Panc1 (cell line): ENCODE results near the gene TUBA1A. TPM values are rescaled to one million over a fixed set of nuclear protein-coding genes. Genes with fewer than 3 reads are reported as not detected.
A peak's percentile ranks its signal among the peaks of the same experiment; 100 is the strongest.

Source experiments
- ATAC-seq: fragments of 200-7000 bp; cut with Tn5 transposase; 2 replicates; pipeline ENCODE4 v1.9.1; 2020; ENCODE audit warnings: mild to moderate bottlenecking, moderate library complexity
- BruUV-seq: library from RNA; stranded (reverse); fragments of 400-500 nt; replicated peaks from 2 replicates; lab custom pipeline; 2021; lab: Mats Ljungman, UMichigan
- CTCF ChIA-PET: fragments of 300-600 bp; sonication (Branson Sonifier 250); formaldehyde crosslinking; loops from one replicate; lab custom pipeline; 2022; ENCODE audit warnings: antibody characterized with exemption; lab: Charles Lee
- POLR2A ChIA-PET: fragments of 300-600 bp; sonication (Branson Sonifier 250); formaldehyde crosslinking; loops from one replicate; lab custom pipeline; 2022; ENCODE audit warnings: antibody characterized with exemption; lab: Charles Lee
- DNase-seq: peaks from one replicate; pipeline ENCODE4 v3.0.0-alpha.2; 2010; ENCODE audit warnings: low read depth, low spot score
- H3K27ac ChIP-seq: 2 replicates; pipeline ENCODE4 v1.5.1; 2011; ENCODE audit warnings: mild to moderate bottlenecking, low read length, inconsistent platforms
- H3K27me3 ChIP-seq: fragments of 200-500 bp; sonication (Bioruptor generic); 2 replicates; pipeline ENCODE4 v1.6.0; 2014; ENCODE audit warnings: low read length, inconsistent platforms; ENCODE audit not compliant: control insufficient read depth, insufficient read depth
- H3K36me3 ChIP-seq: fragments of 200-500 bp; sonication (Bioruptor generic); 2 replicates; pipeline ENCODE4 v1.5.1; 2014; ENCODE audit warnings: inconsistent platforms, mild to moderate bottlenecking, low read length, moderate library complexity; ENCODE audit not compliant: control insufficient read depth, insufficient read depth
- H3K4me1 ChIP-seq: 2 replicates; pipeline ENCODE4 v1.5.1; 2011; ENCODE audit warnings: inconsistent platforms, mild to moderate bottlenecking, low read length, moderate library complexity; ENCODE audit not compliant: control insufficient read depth, insufficient read depth
- H3K4me3 ChIP-seq, 2 experiments: 2 replicates each; pipeline ENCODE4 v1.5.1; 2011 to 2012; ENCODE audit warnings: low read depth in 2 of 2, low read length in 2 of 2, mild to moderate bottlenecking in 2 of 2, inconsistent platforms in 1 of 2, moderate library complexity in 1 of 2
- H3K9me3 ChIP-seq: fragments of 200-500 bp; sonication (Bioruptor generic); 2 replicates; pipeline ENCODE4 v1.5.1; 2014; ENCODE audit warnings: low read depth, mild to moderate bottlenecking, inconsistent platforms, low read length, moderate library complexity; ENCODE audit not compliant: control insufficient read depth, insufficient read depth
- CTCF ChIP-seq: fragments of 450-650 bp; IDR thresholded peaks from 2 replicates; pipeline ENCODE4 v1.5.1; 2017; ENCODE audit warnings: mild to moderate bottlenecking
- POLR2AphosphoS5 ChIP-seq: IDR thresholded peaks from 2 replicates; pipeline ENCODE4 v1.6.1; 2012; ENCODE audit warnings: mild to moderate bottlenecking, low read depth, low read length, moderate library complexity
- SIN3A ChIP-seq: IDR thresholded peaks from 2 replicates; pipeline ENCODE4 v1.6.1; 2012; ENCODE audit warnings: low read depth, mild to moderate bottlenecking, low read length, moderate library complexity, borderline replicate concordance; ENCODE audit not compliant: insufficient read depth
- TCF7L2 ChIP-seq: IDR thresholded peaks from 2 replicates; pipeline ENCODE4 v1.6.1; 2011; ENCODE audit warnings: mild to moderate bottlenecking, low read depth, low read length, inconsistent platforms
- in situ Hi-C: cut with HindIII; loops from 2 replicates; pipeline ENCODE4 v1.10.0; 2016; ENCODE audit warnings: low sequenced_read_pairs, low pct_unique_long_range_greater_than_20kb
- intact Hi-C: fragments of 100-400 bp; cut with micrococcal nuclease; formaldehyde crosslinking; loops from one replicate; pipeline ENCODE4 v1.10.0; 2022; ENCODE audit not compliant: unreplicated experiment
- total RNA-seq: library from RNA; stranded (reverse); gene quantifications from one replicate; pipeline ENCODE4 v1.2.1, GENCODE V29; 2021; ENCODE audit not compliant: unreplicated experiment
- TF ChIP-seq, protein P1 (sequence below), 2 experiments: IDR thresholded peaks; 2 replicates each; pipeline ENCODE4 v1.6.1; 2011 to 2012; ENCODE audit warnings: low read depth in 2 of 2, control low read depth in 1 of 2, low read length in 1 of 2, mild to moderate bottlenecking in 1 of 2, moderate library complexity in 1 of 2; ENCODE audit not compliant: insufficient read depth in 1 of 2

Gene TUBA1A
- total RNA-seq, 1 experiment from 2014 or later: 133 TPM

GRCh38 chr12:49147384-49147783, 41.5 kb downstream of the TUBA1A start:
- TF ChIP-seq, protein P1, sequence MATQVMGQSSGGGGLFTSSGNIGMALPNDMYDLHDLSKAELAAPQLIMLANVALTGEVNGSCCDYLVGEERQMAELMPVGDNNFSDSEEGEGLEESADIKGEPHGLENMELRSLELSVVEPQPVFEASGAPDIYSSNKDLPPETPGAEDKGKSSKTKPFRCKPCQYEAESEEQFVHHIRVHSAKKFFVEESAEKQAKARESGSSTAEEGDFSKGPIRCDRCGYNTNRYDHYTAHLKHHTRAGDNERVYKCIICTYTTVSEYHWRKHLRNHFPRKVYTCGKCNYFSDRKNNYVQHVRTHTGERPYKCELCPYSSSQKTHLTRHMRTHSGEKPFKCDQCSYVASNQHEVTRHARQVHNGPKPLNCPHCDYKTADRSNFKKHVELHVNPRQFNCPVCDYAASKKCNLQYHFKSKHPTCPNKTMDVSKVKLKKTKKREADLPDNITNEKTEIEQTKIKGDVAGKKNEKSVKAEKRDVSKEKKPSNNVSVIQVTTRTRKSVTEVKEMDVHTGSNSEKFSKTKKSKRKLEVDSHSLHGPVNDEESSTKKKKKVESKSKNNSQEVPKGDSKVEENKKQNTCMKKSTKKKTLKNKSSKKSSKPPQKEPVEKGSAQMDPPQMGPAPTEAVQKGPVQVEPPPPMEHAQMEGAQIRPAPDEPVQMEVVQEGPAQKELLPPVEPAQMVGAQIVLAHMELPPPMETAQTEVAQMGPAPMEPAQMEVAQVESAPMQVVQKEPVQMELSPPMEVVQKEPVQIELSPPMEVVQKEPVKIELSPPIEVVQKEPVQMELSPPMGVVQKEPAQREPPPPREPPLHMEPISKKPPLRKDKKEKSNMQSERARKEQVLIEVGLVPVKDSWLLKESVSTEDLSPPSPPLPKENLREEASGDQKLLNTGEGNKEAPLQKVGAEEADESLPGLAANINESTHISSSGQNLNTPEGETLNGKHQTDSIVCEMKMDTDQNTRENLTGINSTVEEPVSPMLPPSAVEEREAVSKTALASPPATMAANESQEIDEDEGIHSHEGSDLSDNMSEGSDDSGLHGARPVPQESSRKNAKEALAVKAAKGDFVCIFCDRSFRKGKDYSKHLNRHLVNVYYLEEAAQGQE (IDR thresholded peaks at IDR 0.05; ENCODE audit: insufficient read depth in 1 of 2, low read depth in 2 of 2, low read length in 1 of 2): no peak
- TF ChIP-seq SIN3A: no peak
- no peak for TF ChIP-seq CTCF
- TF ChIP-seq TCF7L2: no peak
- no peak for TF ChIP-seq POLR2AphosphoS5
- Histone ChIP-seq H3K36me3 (no peaks in the 10 kb centered on the region), H3K4me1 (no peaks in the 10 kb centered on the region), H3K27ac (no peak overlapping the region), H3K9me3 (no peaks in the 10 kb centered on the region), H3K4me3 (no peak overlapping the region), H3K27me3 (no peaks in the 10 kb centered on the region)
- ATAC-seq (no peak), DNase-seq (no peak)
- in situ Hi-C loops: no loop called here
- POLR2A ChIA-PET: no interaction called here
- intact Hi-C loops: no loop called here
- BruUV-seq: no TSS peak
- CTCF ChIA-PET: interaction anchor here (0.7 kb wide), 1 partner anchor 17 kb away, joined by 14 read pairs; no protein-coding TSS in a partner anchor

DNA sequence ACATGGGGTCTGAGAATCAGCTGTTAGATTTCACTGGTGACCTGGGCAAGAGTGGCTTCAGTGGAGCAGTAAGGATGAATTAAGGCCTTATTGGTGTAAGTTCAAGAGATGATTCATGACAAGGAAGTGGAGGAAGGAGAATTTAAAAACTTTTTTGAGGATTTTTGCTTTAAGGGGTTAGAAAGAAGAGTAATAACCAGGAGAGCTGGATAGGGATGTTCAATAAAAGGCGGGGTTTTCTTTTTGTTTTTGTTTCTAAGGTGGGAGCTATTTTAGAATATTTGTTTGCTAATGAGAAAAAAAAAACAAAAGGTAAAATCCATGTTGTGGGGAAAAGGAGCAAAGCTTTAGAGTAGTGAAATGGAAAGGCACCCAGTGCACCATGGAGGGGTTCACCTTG, 42.5 kb downstream of the TUBA1A start:
- intact Hi-C loops: no loop called here
- ChIA-PET POLR2A (no interaction called here), CTCF (interaction anchor here (0.6 kb wide), 1 partner anchor 112 kb away, joined by 3 read pairs; no protein-coding TSS in a partner anchor)
- H3K27ac ChIP-seq: no peak overlapping the region
- no peak overlapping the region for H3K4me3 ChIP-seq
- in situ Hi-C loops: no loop called here
- no peaks in the 10 kb centered on the region for H3K9me3 ChIP-seq
- no peaks in the 10 kb centered on the region for H3K4me1 ChIP-seq
- no peaks in the 10 kb centered on the region for H3K36me3 ChIP-seq
- DNase-seq (no peak), ATAC-seq (no peak)
- TSS peak; percentile 64 for BruUV-seq
- TF ChIP-seq TCF7L2 (no peak), POLR2AphosphoS5 (no peak), CTCF (no peak), SIN3A (no peak)
- TF ChIP-seq, protein P1 (IDR thresholded peaks at IDR 0.05; ENCODE audit: insufficient read depth in 1 of 2, low read depth in 2 of 2, low read length in 1 of 2): no peak
- H3K27me3 ChIP-seq: no peaks in the 10 kb centered on the region
